Osteoblast (primary cell): ENCODE data around the gene CD28. TPM values are rescaled to one million over a fixed set of nuclear protein-coding genes. Genes with fewer than 3 reads are reported as not detected.

Source experiments
- DNase-seq: peaks from one replicate; pipeline ENCODE4 v3.0.0; 2011; ENCODE audit warnings: low spot score, mixed read lengths; ENCODE audit not compliant: insufficient read length; ENCODE audit errors: missing footprints
- H2AFZ ChIP-seq: 2 replicates; pipeline ENCODE4 v1.6.0; 2011; ENCODE audit warnings: mild to moderate bottlenecking, low read length
- H3K27ac ChIP-seq: 2 replicates; pipeline ENCODE4 v1.5.1; 2011; ENCODE audit warnings: mild to moderate bottlenecking, low read depth, low read length, moderate library complexity
- H3K27me3 ChIP-seq: 2 replicates; pipeline ENCODE4 v1.6.0; 2012; ENCODE audit warnings: mild to moderate bottlenecking, control low read depth, inconsistent platforms, low read length, moderate library complexity; ENCODE audit not compliant: insufficient read depth
- H3K36me3 ChIP-seq: 2 replicates; pipeline ENCODE4 v1.5.1; 2011; ENCODE audit warnings: mild to moderate bottlenecking, low read length, control low read depth, moderate library complexity; ENCODE audit not compliant: insufficient read depth
- H3K4me1 ChIP-seq: 2 replicates; pipeline ENCODE4 v1.5.1; 2011; ENCODE audit warnings: mild to moderate bottlenecking, low read length, control low read depth, moderate library complexity; ENCODE audit not compliant: insufficient read depth
- H3K4me2 ChIP-seq: 2 replicates; pipeline ENCODE4 v1.6.0; 2011; ENCODE audit warnings: mild to moderate bottlenecking, low read length; ENCODE audit not compliant: insufficient read depth
- H3K4me3 ChIP-seq: fragments of 200-600 bp; sonication (generic); 3 replicates; pipeline ENCODE4 v1.5.1; 2012; ENCODE audit warnings: mild to moderate bottlenecking, low read length, inconsistent platforms; ENCODE audit not compliant: insufficient read depth
- H3K79me2 ChIP-seq: 2 replicates; pipeline ENCODE4 v1.6.0; 2012; ENCODE audit warnings: mild to moderate bottlenecking, low read length, control low read depth, inconsistent platforms; ENCODE audit not compliant: insufficient read depth
- H3K9me3 ChIP-seq: 2 replicates; pipeline ENCODE4 v1.5.1; 2011; ENCODE audit warnings: low read depth, low read length, control low read depth
- H4K20me1 ChIP-seq: 2 replicates; pipeline ENCODE4 v1.6.0; 2012; ENCODE audit warnings: mild to moderate bottlenecking, low read length, control low read depth; ENCODE audit not compliant: insufficient read depth
- total RNA-seq: library from RNA; depleted of rRNA; stranded (reverse); fragments of >200 nt; gene quantifications from 2 replicates; pipeline ENCODE4 v1.2.3, GENCODE V29; 2012
- TF ChIP-seq, protein P1 (sequence below): IDR thresholded peaks from 2 replicates; pipeline ENCODE4 v1.5.1; 2011; ENCODE audit warnings: mild to moderate bottlenecking, low read depth, low read length, moderate library complexity; ENCODE audit errors: extremely low read depth

Gene CD28
- total RNA-seq, 1 donor = not detected

DNA sequence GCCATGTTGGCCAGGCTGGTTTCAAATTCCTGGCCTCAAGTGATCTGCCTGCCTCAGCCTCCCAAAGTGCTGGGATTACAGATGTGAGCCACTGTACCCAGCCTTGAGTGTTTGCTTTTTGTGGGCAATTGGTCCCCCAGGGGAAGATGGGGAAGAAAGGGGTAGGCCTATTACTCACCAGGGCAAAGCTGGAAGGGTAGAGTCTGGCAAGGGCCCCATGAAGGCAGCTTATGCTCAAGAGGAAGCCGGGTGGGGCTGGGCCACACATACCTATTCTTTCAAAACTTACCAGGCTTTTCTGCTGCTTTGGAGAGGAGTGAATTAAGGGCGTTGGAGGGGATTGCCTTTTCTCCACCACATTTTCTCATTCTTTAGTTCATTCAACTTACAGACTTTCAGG is 24.5 kb upstream of the CD28 start:
- peak overlapping the region; percentile 26 for H3K4me2 ChIP-seq
- H3K27ac ChIP-seq = peak overlapping the region; percentile 99
- no peak overlapping the region for H2AFZ ChIP-seq
- no peaks in the 10 kb centered on the region for H4K20me1 ChIP-seq
- H3K36me3 ChIP-seq = no peaks in the 10 kb centered on the region
- no peaks in the 10 kb centered on the region for H3K79me2 ChIP-seq
- TF ChIP-seq, protein P1, sequence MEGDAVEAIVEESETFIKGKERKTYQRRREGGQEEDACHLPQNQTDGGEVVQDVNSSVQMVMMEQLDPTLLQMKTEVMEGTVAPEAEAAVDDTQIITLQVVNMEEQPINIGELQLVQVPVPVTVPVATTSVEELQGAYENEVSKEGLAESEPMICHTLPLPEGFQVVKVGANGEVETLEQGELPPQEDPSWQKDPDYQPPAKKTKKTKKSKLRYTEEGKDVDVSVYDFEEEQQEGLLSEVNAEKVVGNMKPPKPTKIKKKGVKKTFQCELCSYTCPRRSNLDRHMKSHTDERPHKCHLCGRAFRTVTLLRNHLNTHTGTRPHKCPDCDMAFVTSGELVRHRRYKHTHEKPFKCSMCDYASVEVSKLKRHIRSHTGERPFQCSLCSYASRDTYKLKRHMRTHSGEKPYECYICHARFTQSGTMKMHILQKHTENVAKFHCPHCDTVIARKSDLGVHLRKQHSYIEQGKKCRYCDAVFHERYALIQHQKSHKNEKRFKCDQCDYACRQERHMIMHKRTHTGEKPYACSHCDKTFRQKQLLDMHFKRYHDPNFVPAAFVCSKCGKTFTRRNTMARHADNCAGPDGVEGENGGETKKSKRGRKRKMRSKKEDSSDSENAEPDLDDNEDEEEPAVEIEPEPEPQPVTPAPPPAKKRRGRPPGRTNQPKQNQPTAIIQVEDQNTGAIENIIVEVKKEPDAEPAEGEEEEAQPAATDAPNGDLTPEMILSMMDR = no peak
- H3K4me1 ChIP-seq = peaks cover 56% of the 10 kb centered on the region
- no peak overlapping the region for H3K4me3 ChIP-seq
- H3K9me3 ChIP-seq = no peaks in the 10 kb centered on the region
- no peaks in the 10 kb centered on the region for H3K27me3 ChIP-seq
- peak; percentile 85 for DNase-seq

DNA sequence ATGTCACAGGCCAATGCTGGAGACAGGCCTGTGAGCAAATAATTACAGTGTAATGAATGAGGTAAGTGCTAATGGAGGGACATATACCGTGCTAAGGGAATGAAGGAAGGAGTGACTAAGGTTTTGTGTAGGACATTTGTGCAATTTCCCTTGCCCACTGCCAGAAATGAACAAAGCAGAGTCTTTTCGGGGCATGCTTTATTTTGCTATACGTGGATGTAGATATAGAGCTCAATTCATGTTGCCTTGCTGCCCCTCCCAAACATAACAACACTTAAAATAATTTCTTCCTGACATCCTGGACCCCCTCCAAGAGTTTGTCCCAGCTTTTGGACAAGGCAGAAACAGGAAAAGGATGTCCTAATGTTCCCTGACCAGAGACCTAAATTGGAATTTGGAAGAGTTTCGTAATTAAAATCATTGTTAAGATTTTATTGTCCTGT is 23.7 kb upstream of the CD28 start:
- Histone ChIP-seq H3K9me3 (no peaks in the 10 kb centered on the region), H3K36me3 (no peaks in the 10 kb centered on the region), H4K20me1 (no peaks in the 10 kb centered on the region), H3K4me3 (no peak overlapping the region), H3K27me3 (no peaks in the 10 kb centered on the region), H3K79me2 (no peaks in the 10 kb centered on the region), H3K27ac (peak overlapping the region; percentile 99), H3K4me1 (peaks cover 61% of the 10 kb centered on the region), H2AFZ (no peak overlapping the region), H3K4me2 (peak overlapping the region; percentile 26)
- no peak for DNase-seq
- TF ChIP-seq, protein P1 = no peak

DNA sequence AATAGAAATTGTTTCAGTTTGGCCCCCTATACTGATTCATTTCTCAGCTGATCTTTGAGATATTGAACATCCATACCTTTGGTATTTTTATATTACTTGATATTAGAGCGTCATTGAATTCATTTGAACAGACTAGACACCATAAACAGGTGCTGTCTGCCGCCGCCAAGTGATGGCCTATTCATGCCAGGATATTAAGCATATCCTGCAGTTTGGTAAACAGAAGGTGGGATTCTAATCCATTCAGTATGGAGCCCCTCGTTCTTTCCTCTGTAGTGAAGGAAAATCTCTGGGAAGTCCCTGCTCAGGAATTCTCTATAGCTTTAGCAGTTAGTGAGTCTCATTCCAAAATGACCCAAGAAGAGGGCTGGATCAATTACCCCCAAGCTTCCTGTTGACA is 23.0 kb upstream of the CD28 start:
- Histone ChIP-seq H3K9me3 (no peaks in the 10 kb centered on the region), H3K36me3 (no peaks in the 10 kb centered on the region), H4K20me1 (no peaks in the 10 kb centered on the region), H3K4me3 (no peak overlapping the region), H3K79me2 (no peaks in the 10 kb centered on the region), H2AFZ (no peak overlapping the region), H3K27ac (peak overlapping the region; percentile 99), H3K4me1 (peaks cover 65% of the 10 kb centered on the region), H3K4me2 (peak overlapping the region; percentile 26), H3K27me3 (no peaks in the 10 kb centered on the region)
- no peak for DNase-seq
- TF ChIP-seq, protein P1 = no peak

DNA sequence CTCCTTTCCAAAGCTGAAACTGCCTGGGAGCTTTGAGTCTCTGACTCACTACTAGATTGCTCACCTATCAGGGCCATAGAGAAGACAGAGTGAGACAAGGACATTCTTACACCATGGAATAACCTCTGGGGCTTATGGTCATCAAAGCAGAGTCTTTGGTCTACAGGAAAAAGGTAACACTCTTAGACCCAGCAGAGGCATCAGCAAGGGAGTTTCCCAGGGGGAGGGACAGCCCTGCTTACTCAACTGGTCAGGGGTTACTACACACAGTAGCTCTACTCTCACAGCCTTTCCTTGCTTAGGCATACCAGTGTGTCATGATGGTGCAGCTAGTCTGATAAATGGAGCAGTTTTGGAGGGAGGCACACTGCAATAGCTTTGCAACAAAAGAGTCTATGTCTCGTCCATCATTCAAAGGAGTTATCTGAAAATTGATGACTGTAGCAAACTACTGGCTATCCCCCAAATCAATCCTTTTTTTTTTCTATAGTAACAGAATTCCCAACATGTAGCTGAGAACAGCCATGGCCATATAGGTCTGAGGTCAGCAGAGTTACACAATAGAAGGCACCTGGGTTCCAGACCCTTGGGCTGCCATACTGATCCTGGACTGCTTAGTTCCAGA is 22.4 kb upstream of the CD28 start:
- Histone ChIP-seq H3K79me2 (no peaks in the 10 kb centered on the region), H3K27me3 (no peaks in the 10 kb centered on the region), H2AFZ (no peak overlapping the region), H3K4me1 (peaks cover 71% of the 10 kb centered on the region), H3K9me3 (no peaks in the 10 kb centered on the region), H3K4me2 (peak overlapping the region; percentile 26), H3K36me3 (no peaks in the 10 kb centered on the region), H3K4me3 (no peak overlapping the region), H3K27ac (peak overlapping the region; percentile 99), H4K20me1 (no peaks in the 10 kb centered on the region)
- TF ChIP-seq, protein P1 = no peak
- peak; percentile 66 for DNase-seq
